ENCODE results near the gene SYCP2.

DNA sequence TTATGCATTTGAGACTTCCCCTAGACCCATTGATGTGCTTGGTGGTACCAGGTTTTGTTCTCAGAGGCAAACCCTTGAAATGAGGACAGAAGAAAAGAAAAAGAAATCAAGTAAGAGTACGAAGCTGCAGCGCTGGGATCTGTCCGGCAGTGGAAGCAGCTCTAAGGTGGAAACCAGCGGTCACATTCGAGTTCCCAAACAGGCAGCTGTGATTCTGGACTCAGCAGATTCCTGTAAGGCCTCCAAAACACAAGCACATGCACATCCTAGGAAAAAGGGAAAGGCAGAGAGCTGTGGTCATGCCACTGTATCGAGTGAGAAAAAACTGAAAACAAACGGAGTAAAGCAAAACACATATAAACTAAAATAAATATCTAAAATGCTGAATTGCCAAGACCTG lies 11.3 kb upstream of the SYCP2 start:
- TF ChIP-seq NFRKB (IDR thresholded peaks at IDR 0.05) (no peak), FOXA1 (IDR thresholded peaks at IDR 0.05) (no peak), FOXM1 (IDR thresholded peaks at IDR 0.05; ENCODE audit: borderline replicate concordance) (no peak), ARNT (IDR thresholded peaks at IDR 0.05) (no peak), HDGF (IDR thresholded peaks at IDR 0.05; ENCODE audit: borderline replicate concordance) (no peak), ELF4 (IDR thresholded peaks at IDR 0.05) (no peak), SP1 (IDR thresholded peaks at IDR 0.05) (no peak), FOXK2 (IDR thresholded peaks at IDR 0.05) (no peak), PKNOX1 (IDR thresholded peaks at IDR 0.05) (no peak), ZNF384 (IDR thresholded peaks at IDR 0.05) (no peak), SUZ12 (IDR thresholded peaks at IDR 0.05) (no peak), TARDBP (IDR thresholded peaks at IDR 0.05) (no peak)

Measured in HEK293T (cell line).